ENCODE data around the gene SH3BP5L.

Gene SH3BP5L

GRCh38 chr1:248825909-248826760 is at the start of gene SH3BP5L:
Gene SH3BP5L (minus strand): TSS chr1:248825915. CDS start chr1:248824935, 980 bp downstream.
- peak; percentile 94 for DNase-seq (ENCODE audit: low read depth)

- peak; percentile 79 for DNase-seq (ENCODE audit: low read depth)
These were observed 48.3 kb upstream of the SH3BP5L start for GRCh38 chr1:248873993-248874533.

- DNase-seq (ENCODE audit: low read depth) = peak; percentile 82
These were observed 47.8 kb upstream of the SH3BP5L start for GRCh38 chr1:248873409-248873992.

GRCh38 chr1:248872752-248873408 is 47.2 kb upstream of the SH3BP5L start:
- peak; percentile 43 for DNase-seq (ENCODE audit: low read depth)

GRCh38 chr1:248871837-248872401 is 46.2 kb upstream of the SH3BP5L start:
- DNase-seq (ENCODE audit: low read depth) = no peak

GRCh38 chr1:248862998-248863881 is 37.5 kb upstream of the SH3BP5L start:
- peak; percentile 47 for DNase-seq (ENCODE audit: low read depth)

GRCh38 chr1:248862695-248862997 is 36.9 kb upstream of the SH3BP5L start:
- DNase-seq (ENCODE audit: low read depth) = no peak

- DNase-seq (ENCODE audit: low read depth) = no peak
These were observed 35.9 kb upstream of the SH3BP5L start for GRCh38 chr1:248861616-248862015.

- no peak for DNase-seq (ENCODE audit: low read depth)
These were observed 34.3 kb upstream of the SH3BP5L start for GRCh38 chr1:248860007-248860406.

- peak; percentile 95 for DNase-seq (ENCODE audit: low read depth)
These were observed 33.5 kb upstream of the SH3BP5L start, which contains the start of gene ZNF692 for GRCh38 chr1:248858891-248859889. Gene ZNF692 (minus strand): TSS chr1:248859085. CDS start chr1:248858309, 776 bp downstream.

- DNase-seq (ENCODE audit: low read depth) = peak; percentile 33
These were observed 32.6 kb upstream of the SH3BP5L start for GRCh38 chr1:248858096-248858890.

GRCh38 chr1:248857749-248858095 is 32.0 kb upstream of the SH3BP5L start:
- DNase-seq (ENCODE audit: low read depth) = no peak

GRCh38 chr1:248857201-248857600 is 31.5 kb upstream of the SH3BP5L start:
- no peak for DNase-seq (ENCODE audit: low read depth)

- DNase-seq (ENCODE audit: low read depth) = no peak
These were observed 30.5 kb upstream of the SH3BP5L start for GRCh38 chr1:248856176-248856575.

GRCh38 chr1:248855580-248855979 is 29.9 kb upstream of the SH3BP5L start:
- no peak for DNase-seq (ENCODE audit: low read depth)

GRCh38 chr1:248853663-248854375 is 28.1 kb upstream of the SH3BP5L start:
- no peak for DNase-seq (ENCODE audit: low read depth)

- peak; percentile 73 for DNase-seq (ENCODE audit: low read depth)
These were observed 27.0 kb upstream of the SH3BP5L start for GRCh38 chr1:248852481-248853405.

GRCh38 chr1:248851390-248851789 is 25.7 kb upstream of the SH3BP5L start:
- DNase-seq (ENCODE audit: low read depth) = no peak
